ENCODE measurements around the gene NOL7. TPM values are rescaled to one million over a fixed set of nuclear protein-coding genes. Genes with fewer than 3 reads are reported as not detected.
A peak's percentile ranks its signal among the peaks of the same experiment; 100 is the strongest.

NOL7 gene
- total RNA-seq, 1 donor from 2014 or later, result 79.5 TPM

DNA sequence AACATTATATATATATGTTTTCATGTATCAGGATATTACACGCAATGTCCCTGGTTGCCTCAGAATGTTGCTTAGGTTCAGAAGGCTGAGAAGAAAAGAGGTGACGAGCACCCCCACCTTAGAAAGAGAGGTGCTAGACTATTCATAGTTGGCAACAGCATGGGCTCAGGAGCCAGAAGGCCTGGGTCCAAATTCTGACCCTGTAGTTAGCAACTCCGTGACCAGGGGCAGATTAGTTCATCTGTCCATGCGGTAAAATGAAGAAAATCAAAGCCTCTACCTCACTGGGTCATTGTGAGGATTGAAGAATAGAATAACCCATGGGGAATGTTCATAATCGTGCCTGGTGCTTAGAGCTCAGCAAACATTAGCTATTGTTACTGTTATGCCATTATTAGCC lies 46.2 kb upstream of the NOL7 start:
- TF ChIP-seq EZH2 (IDR thresholded peaks at IDR 0.05), result no peak
- TF ChIP-seq, protein P1, sequence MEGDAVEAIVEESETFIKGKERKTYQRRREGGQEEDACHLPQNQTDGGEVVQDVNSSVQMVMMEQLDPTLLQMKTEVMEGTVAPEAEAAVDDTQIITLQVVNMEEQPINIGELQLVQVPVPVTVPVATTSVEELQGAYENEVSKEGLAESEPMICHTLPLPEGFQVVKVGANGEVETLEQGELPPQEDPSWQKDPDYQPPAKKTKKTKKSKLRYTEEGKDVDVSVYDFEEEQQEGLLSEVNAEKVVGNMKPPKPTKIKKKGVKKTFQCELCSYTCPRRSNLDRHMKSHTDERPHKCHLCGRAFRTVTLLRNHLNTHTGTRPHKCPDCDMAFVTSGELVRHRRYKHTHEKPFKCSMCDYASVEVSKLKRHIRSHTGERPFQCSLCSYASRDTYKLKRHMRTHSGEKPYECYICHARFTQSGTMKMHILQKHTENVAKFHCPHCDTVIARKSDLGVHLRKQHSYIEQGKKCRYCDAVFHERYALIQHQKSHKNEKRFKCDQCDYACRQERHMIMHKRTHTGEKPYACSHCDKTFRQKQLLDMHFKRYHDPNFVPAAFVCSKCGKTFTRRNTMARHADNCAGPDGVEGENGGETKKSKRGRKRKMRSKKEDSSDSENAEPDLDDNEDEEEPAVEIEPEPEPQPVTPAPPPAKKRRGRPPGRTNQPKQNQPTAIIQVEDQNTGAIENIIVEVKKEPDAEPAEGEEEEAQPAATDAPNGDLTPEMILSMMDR (IDR thresholded peaks at IDR 0.05), result no peak
- no peak for TF ChIP-seq EZH2phosphoT487 (IDR thresholded peaks at IDR 0.05)
- H3K27me3 Mint-ChIP-seq (ENCODE audit: insufficient read depth, low read depth), result peaks cover 6% of the 10 kb centered on the region
- Histone ChIP-seq H3K27me3 (no peaks in the 10 kb centered on the region), H2AFZ (replicated peaks) (no peak overlapping the region), H3K79me2 (ENCODE audit: low read depth) (no peaks in the 10 kb centered on the region), H3K27ac (no peak overlapping the region), H3K4me2 (no peak overlapping the region), H3K36me3 (no peaks in the 10 kb centered on the region), H3K9ac (no peak overlapping the region), H3K9me3 (ENCODE audit: low read depth) (no peaks in the 10 kb centered on the region), H4K20me1 (ENCODE audit: low read depth) (no peaks in the 10 kb centered on the region), H3K4me1 (peaks cover 17% of the 10 kb centered on the region), H3K4me3 (no peak overlapping the region), H3F3A (ENCODE audit: low read depth) (peaks cover 18% of the 10 kb centered on the region)
- H3K9me3 Mint-ChIP-seq, result no peaks in the 10 kb centered on the region
- no peak overlapping the region for H3K27ac Mint-ChIP-seq
- H3K4me3 Mint-ChIP-seq, result no peak overlapping the region
- H3K4me1 Mint-ChIP-seq, result peaks cover 17% of the 10 kb centered on the region
- no peaks in the 10 kb centered on the region for H3K36me3 Mint-ChIP-seq
- DNase-seq (ENCODE audit: low spot score), result no peak

DNA sequence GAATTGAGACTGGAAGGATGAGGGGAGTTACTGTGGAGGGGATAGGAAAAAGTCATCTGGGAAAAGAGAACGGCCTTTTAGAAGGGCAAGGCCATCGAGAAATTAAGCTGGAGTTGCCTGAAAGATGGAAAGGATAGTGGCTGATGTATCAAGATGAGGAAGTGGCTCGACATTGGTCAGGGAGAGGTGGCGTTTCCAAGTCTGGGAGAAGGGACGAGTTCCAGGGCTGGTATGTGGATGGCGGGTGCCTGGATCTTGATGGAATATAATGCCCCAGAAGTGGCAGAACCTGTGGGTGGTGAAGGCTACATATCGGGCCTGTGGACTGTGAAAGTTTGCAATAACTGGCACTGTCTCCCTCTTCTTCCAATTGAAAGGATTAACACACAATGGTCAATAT lies 42.9 kb upstream of the NOL7 start:
- Mint-ChIP-seq H3K4me3 (no peak overlapping the region), H3K9me3 (peaks cover 2% of the 10 kb centered on the region), H3K36me3 (no peaks in the 10 kb centered on the region), H3K27ac (no peak overlapping the region), H3K27me3 (ENCODE audit: insufficient read depth, low read depth) (peaks cover 6% of the 10 kb centered on the region), H3K4me1 (peaks cover 22% of the 10 kb centered on the region)
- Histone ChIP-seq H3K27me3 (no peaks in the 10 kb centered on the region), H2AFZ (replicated peaks) (no peak overlapping the region), H3K9me3 (ENCODE audit: low read depth) (no peaks in the 10 kb centered on the region), H3K27ac (no peak overlapping the region), H3K4me1 (peaks cover 22% of the 10 kb centered on the region), H4K20me1 (ENCODE audit: low read depth) (no peaks in the 10 kb centered on the region), H3K36me3 (no peaks in the 10 kb centered on the region), H3K4me2 (no peak overlapping the region), H3K79me2 (ENCODE audit: low read depth) (peaks cover 19% of the 10 kb centered on the region), H3K9ac (no peak overlapping the region), H3F3A (ENCODE audit: low read depth) (peaks cover 39% of the 10 kb centered on the region), H3K4me3 (no peak overlapping the region)
- no peak for TF ChIP-seq EZH2phosphoT487 (IDR thresholded peaks at IDR 0.05)
- no peak for TF ChIP-seq EZH2 (IDR thresholded peaks at IDR 0.05)
- TF ChIP-seq, protein P1 (IDR thresholded peaks at IDR 0.05), result no peak
- no peak for DNase-seq (ENCODE audit: low spot score)

DNA sequence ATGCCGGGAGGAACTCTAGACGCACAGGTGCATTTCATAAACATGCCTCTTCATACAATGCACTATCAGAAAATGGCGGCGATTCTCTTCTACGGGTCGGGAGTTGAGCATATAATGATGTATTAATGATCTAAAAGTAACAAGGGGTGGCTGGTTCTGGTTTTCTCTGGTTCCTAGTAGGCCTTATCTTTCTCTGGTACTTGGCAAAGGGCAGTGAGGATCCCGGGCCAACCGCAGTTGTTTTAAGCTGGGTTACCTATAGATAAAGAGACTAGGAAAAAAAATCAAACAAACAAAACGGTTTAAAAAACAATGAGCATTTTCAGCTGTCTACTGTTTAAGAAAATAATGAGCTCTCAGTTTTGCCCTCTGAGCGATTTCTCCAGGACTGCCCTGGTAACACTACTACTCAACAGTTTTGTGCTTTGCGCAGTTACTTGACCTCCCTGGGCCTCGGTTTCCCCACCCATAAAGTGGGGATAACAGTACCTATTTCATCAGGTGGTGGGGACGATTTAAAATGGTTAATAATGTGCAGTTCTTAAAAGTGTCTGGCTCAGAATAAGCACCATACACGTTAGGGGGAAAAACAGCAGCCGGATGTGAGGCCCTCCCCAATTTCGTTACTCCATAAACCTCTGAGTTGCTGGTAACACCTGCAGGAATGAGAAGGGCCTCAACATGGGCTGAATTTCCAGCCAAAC lies 42.0 kb upstream of the NOL7 start:
- TF ChIP-seq EZH2phosphoT487 (IDR thresholded peaks at IDR 0.05) (no peak), EZH2 (IDR thresholded peaks at IDR 0.05) (no peak)
- TF ChIP-seq, protein P1 (IDR thresholded peaks at IDR 0.05), result no peak
- Mint-ChIP-seq H3K4me3 (peak overlapping the region; percentile 90), H3K27me3 (ENCODE audit: insufficient read depth, low read depth) (peaks cover 6% of the 10 kb centered on the region), H3K4me1 (peaks cover 22% of the 10 kb centered on the region), H3K36me3 (peaks cover 4% of the 10 kb centered on the region), H3K27ac (peak overlapping the region; percentile 58), H3K9me3 (peaks cover 5% of the 10 kb centered on the region)
- Histone ChIP-seq H3F3A (ENCODE audit: low read depth) (peaks cover 39% of the 10 kb centered on the region), H3K4me2 (peak overlapping the region; percentile 76), H3K27ac (peak overlapping the region; percentile 73), H2AFZ (replicated peaks) (peak overlapping the region; percentile 35), H3K4me3 (peak overlapping the region; percentile 64), H3K9ac (no peak overlapping the region), H3K36me3 (no peaks in the 10 kb centered on the region), H4K20me1 (ENCODE audit: low read depth) (no peaks in the 10 kb centered on the region), H3K79me2 (ENCODE audit: low read depth) (peaks cover 28% of the 10 kb centered on the region), H3K27me3 (no peaks in the 10 kb centered on the region), H3K9me3 (ENCODE audit: low read depth) (no peaks in the 10 kb centered on the region), H3K4me1 (peaks cover 22% of the 10 kb centered on the region)
- no peak for DNase-seq (ENCODE audit: low spot score)

Data from neural progenitor cell (in vitro differentiated cells).